GM12878 (cell line): Measurements from ENCODE around the gene USP10. TPM values are rescaled to one million over a fixed set of nuclear protein-coding genes. Genes with fewer than 3 reads are reported as not detected.

Experiments used
- ATAC-seq: fragments of 200-7000 bp; cut with Tn5 transposase; 3 replicates; pipeline ENCODE4 v1.9.1; 2020; ENCODE audit warnings: mild to moderate bottlenecking, moderate library complexity
- BruUV-seq: library from RNA; stranded (reverse); fragments of 400-500 nt; replicated peaks from 2 replicates; lab custom pipeline; 2021; lab: Mats Ljungman, UMichigan
- CTCF ChIA-PET: fragments of 300-600 bp; sonication (Branson Sonifier 250); formaldehyde crosslinking; extraction: SDS; loops from one replicate; lab custom pipeline; 2021; ENCODE audit warnings: inconsistent platforms; lab: Yijun Ruan, JAX
- POLR2A ChIA-PET: fragments of 350-600 bp; formaldehyde crosslinking; extraction: SDS; loops from one replicate; lab custom pipeline; 2021; ENCODE audit warnings: inconsistent platforms; lab: Charles Lee
- RAD21 ChIA-PET: fragments of 300-600 bp; sonication (Branson Sonifier 250); formaldehyde crosslinking; loops from one replicate; lab custom pipeline; 2023; ENCODE audit warnings: antibody characterized with exemption; ENCODE audit not compliant: unreplicated experiment; lab: Charles Lee
- SMC1A ChIA-PET: fragments of 300-600 bp; sonication (Branson Sonifier 250); formaldehyde crosslinking; loops from one replicate; lab custom pipeline; 2023; ENCODE audit not compliant: unreplicated experiment, uncharacterized antibody; lab: Charles Lee
- DNase-seq: peaks from one replicate; pipeline ENCODE4 v3.0.0-alpha.2; 2011; ENCODE audit warnings: low read depth, low spot score
- FAIRE-seq: peaks from 3 replicates; lab custom pipeline; 2011; peaks lifted over from hg19 to GRCh38; lab: Jason Lieb, UNC
- H2AFZ ChIP-seq: 2 replicates; pipeline ENCODE4 v1.6.0; 2011; ENCODE audit warnings: low read depth, low read length, control low read depth; ENCODE audit not compliant: control insufficient read depth
- H3K27ac ChIP-seq: 2 replicates; pipeline ENCODE4 v1.5.1; 2011; ENCODE audit warnings: control low read depth; ENCODE audit not compliant: control insufficient read depth, insufficient read depth
- H3K27me3 ChIP-seq, 2 experiments: replicated peaks in 1 of 2; 2 replicates each; pipeline versions ENCODE4 v1.6.0 to v1.6.1; 2011; ENCODE audit warnings: low read length in 1 of 2; ENCODE audit not compliant: control insufficient read depth in 2 of 2, insufficient read depth in 2 of 2
- H3K36me3 ChIP-seq, 2 experiments: 2 replicates each; pipeline ENCODE4 v1.5.1; 2011; ENCODE audit warnings: low read length in 1 of 2; ENCODE audit not compliant: control insufficient read depth in 2 of 2, insufficient read depth in 2 of 2
- H3K4me1 ChIP-seq: 2 replicates; pipeline ENCODE4 v1.6.1; 2011; ENCODE audit warnings: mild to moderate bottlenecking, low read length, moderate library complexity, mixed read lengths; ENCODE audit not compliant: control insufficient read depth, insufficient read depth
- H3K4me2 ChIP-seq: 2 replicates; pipeline ENCODE4 v1.6.0; 2011; ENCODE audit warnings: control low read depth; ENCODE audit not compliant: control insufficient read depth, insufficient read depth
- H3K4me3 ChIP-seq: fragments of 200-600 bp; sonication (generic); 2 replicates; pipeline ENCODE4 v1.5.1; 2016
- H3K79me2 ChIP-seq: 2 replicates; pipeline ENCODE4 v1.6.0; 2011; ENCODE audit warnings: low read length; ENCODE audit not compliant: control insufficient read depth, insufficient read depth
- H3K9ac ChIP-seq: 2 replicates; pipeline ENCODE4 v1.8.0; 2011; ENCODE audit warnings: low read length, control low read depth, mixed read lengths; ENCODE audit not compliant: control insufficient read depth, insufficient read depth
- H3K9me3 ChIP-seq: replicated peaks from 3 replicates; pipeline ENCODE4 v1.5.1; 2011; ENCODE audit warnings: mild to moderate bottlenecking, low read length; ENCODE audit not compliant: control insufficient read depth, insufficient read depth
- H4K20me1 ChIP-seq: 2 replicates; pipeline ENCODE4 v1.6.0; 2011; ENCODE audit not compliant: control insufficient read depth, insufficient read depth
- BCLAF1 ChIP-seq: fragments of 450-650 bp; IDR thresholded peaks from 2 replicates; pipeline ENCODE4 v1.6.1; 2017; ENCODE audit warnings: antibody characterized with exemption, mild to moderate bottlenecking, moderate library complexity
- BMI1 ChIP-seq: fragments of 450-650 bp; IDR thresholded peaks from 2 replicates; pipeline ENCODE4 v1.6.1; 2016; ENCODE audit warnings: mild to moderate bottlenecking, moderate library complexity, borderline replicate concordance
- CBX5 ChIP-seq: sonication (generic); IDR thresholded peaks from 2 replicates; pipeline ENCODE4 v1.6.1; 2016; ENCODE audit warnings: low read depth, moderate library complexity, mild to moderate bottlenecking, inconsistent platforms
- EGR1 ChIP-seq, 2 experiments: IDR thresholded peaks; 1 replicate in 1 of 2; 2 replicates in 1 of 2; pipeline ENCODE4 v1.6.1; 2011 to 2012; ENCODE audit warnings: low read depth in 2 of 2, low read length in 2 of 2, borderline replicate concordance in 1 of 2, mild to moderate bottlenecking in 1 of 2, moderate library complexity in 1 of 2
- GATAD2B ChIP-seq: fragments of 450-650 bp; conservative IDR thresholded peaks from 2 replicates; pipeline ENCODE4 v1.6.1; 2017; ENCODE audit warnings: low read depth, mild to moderate bottlenecking, moderate library complexity
- POLR2AphosphoS2 ChIP-seq: IDR thresholded peaks from 2 replicates; pipeline ENCODE4 v1.6.1; 2011; ENCODE audit warnings: low read depth, mild to moderate bottlenecking, low read length, improper control_type of control experiment, moderate library complexity
- RELA ChIP-seq: fragments of 450-650 bp; IDR thresholded peaks from 2 replicates; pipeline ENCODE4 v1.8.0; 2014; ENCODE audit warnings: borderline replicate concordance; ENCODE audit not compliant: partially characterized antibody
- SREBF1 ChIP-seq: IDR thresholded peaks from 2 replicates; pipeline ENCODE4 v1.6.1; 2012; ENCODE audit warnings: mild to moderate bottlenecking, low read length
- SREBF2 ChIP-seq: IDR thresholded peaks from 2 replicates; pipeline ENCODE4 v1.6.1; 2012; ENCODE audit warnings: mild to moderate bottlenecking, low read length
- ZNF622 ChIP-seq: fragments of 450-650 bp; IDR thresholded peaks from 2 replicates; pipeline ENCODE4 v1.6.1; 2017; ENCODE audit warnings: mild to moderate bottlenecking, inconsistent platforms
- WGBS: methylation state at CpG from one replicate; pipeline ENCODE4 v1.1.6; 2016; ENCODE audit warnings: low lambda C conversion rate; ENCODE audit not compliant: insufficient replicate concordance, insufficient coverage; ENCODE audit errors: missing lambda C conversion rate; 5-methylcytosine and 5-hydroxymethylcytosine counted together
- in situ Hi-C: fragments of 300-500 bp; cut with MboI; formaldehyde crosslinking; loops from 9 replicates; pipeline ENCODE4 v1.14.3; 2018; ENCODE audit warnings: mixed read lengths
- intact Hi-C: fragments of 100-400 bp; cut with micrococcal nuclease; formaldehyde crosslinking; loops from one replicate; pipeline ENCODE4 v1.14.2; 2022; ENCODE audit not compliant: unreplicated experiment
- polyA plus RNA-seq, 11 experiments: library from polyadenylated mRNA; depleted of rRNA in 4 of 11; unstranded in 6 of 11; stranded (reverse) in 5 of 11; fragments of >200 nt; fragmentation: Nextera tagmentation in 4 of 11; fragmentation: Illumina TruSeq in 1 of 11; extraction: Ambion mirVana in 4 of 11; extraction: Trizol in 1 of 11; gene quantifications; 1 replicate in 1 of 11; 2 replicates in 10 of 11; pipeline versions ENCODE4 v1.2.1 to v1.2.3, GENCODE V29; 2011 to 2016; ENCODE audit warnings: inconsistent platforms in 2 of 11, missing spikeins in 2 of 11, low read depth in 1 of 11
- total RNA-seq, 4 experiments: library from RNA; depleted of rRNA in 3 of 4; stranded (reverse); fragments of >200 nt in 3 of 4; fragmentation: Illumina TruSeq in 1 of 4; extraction: Trizol in 1 of 4; gene quantifications; 2 replicates each; pipeline versions ENCODE4 v1.2.1 to v1.2.3, GENCODE V29; 2013 to 2021
- TF ChIP-seq, protein P1 (sequence below): fragments of 150-350 bp; IDR thresholded peaks from 2 replicates; pipeline ENCODE4 v1.6.1; 2014; ENCODE audit warnings: mild to moderate bottlenecking, low read depth, low read length
- TF ChIP-seq, protein P2 (sequence below): IDR thresholded peaks from 2 replicates; pipeline ENCODE4 v1.6.1; 2012; ENCODE audit warnings: low read depth, low read length, improper control_type of control experiment
- TF ChIP-seq, protein P3 (sequence below): fragments of 450-650 bp; formaldehyde crosslinking; IDR thresholded peaks from 2 replicates; pipeline ENCODE4 v1.4.0; 2020; ENCODE audit warnings: mild to moderate bottlenecking, moderate library complexity
- TF ChIP-seq, protein P4 (sequence below): fragments of 450-650 bp; IDR thresholded peaks from 2 replicates; pipeline ENCODE4 v1.6.1; 2017; ENCODE audit warnings: borderline replicate concordance

Gene USP10
- total and polyA plus RNA-seq, 10 of the 15 experiments (the other 5 are each of a cell fraction or from before 2014, with no cell fraction given) = 46.1 to 160 (median 105) TPM

DNA sequence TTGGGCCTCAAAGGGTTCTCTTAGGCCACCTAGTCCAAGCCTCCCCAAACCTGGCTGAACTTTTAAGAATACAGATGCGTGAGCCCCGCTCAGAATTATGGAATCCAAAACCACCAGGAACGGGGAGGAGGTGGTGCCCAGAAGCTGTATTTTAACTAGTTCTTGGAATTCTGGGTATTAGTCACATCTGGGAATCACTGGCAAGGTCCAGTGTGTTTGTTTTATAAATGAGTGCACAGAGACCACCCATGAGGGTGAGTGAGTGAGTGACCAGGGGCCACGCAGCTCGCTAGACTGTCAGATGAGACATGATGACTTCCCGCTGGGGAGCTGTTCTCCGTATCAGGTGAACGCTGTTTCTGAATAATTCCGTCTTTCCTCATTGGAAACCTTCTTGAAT lies 37.3 kb upstream of the USP10 start:
- Histone ChIP-seq H3K4me1 (peaks cover 22% of the 10 kb centered on the region), H3K4me3 (no peak overlapping the region), H3K27ac (no peak overlapping the region), H3K4me2 (no peak overlapping the region), H3K9me3 (no peaks in the 10 kb centered on the region), H3K79me2 (no peaks in the 10 kb centered on the region; the same call in 1 of the 2 replicates), H3K27me3 (no peaks in the 10 kb centered on the region), H2AFZ (no peak overlapping the region), H4K20me1 (no peaks in the 10 kb centered on the region), H3K36me3 (peaks cover 23 to 39% of the 10 kb centered on the region in 2 experiments), H3K9ac (no peak overlapping the region)
- DNase-seq (no peak), FAIRE-seq (no peak), ATAC-seq (no peak)
- in situ Hi-C loops = no loop called here
- RAD21 ChIA-PET = interaction anchor here (1.1 to 2.6 kb wide), 4 partner anchors 10 to 385 kb away, joined by 3 to 7 read pairs (median 6); no protein-coding TSS in a partner anchor
- SMC1A ChIA-PET = interaction anchor here (0.7 to 3.5 kb wide), 10 partner anchors 9 to 307 kb away, joined by 3 to 32 read pairs (median 6); no protein-coding TSS in a partner anchor
- intact Hi-C loops = loop anchor here (2.0 kb wide), 1 partner anchor 40 kb away; no protein-coding TSS in a partner anchor
- TSS peak; percentile 9 for BruUV-seq
- CTCF ChIA-PET = interaction anchor here (0.6 to 5.2 kb wide), 10 partner anchors 8 to 386 kb away, joined by 3 to 50 read pairs (median 6); no protein-coding TSS in a partner anchor
- 97% methylated on average over 9 of the region's 9 CpGs for WGBS
- POLR2A ChIA-PET = interaction anchor here (1.4 kb wide), 1 partner anchor 39 kb away, joined by 3 read pairs; no protein-coding TSS in a partner anchor
- TF ChIP-seq ZNF622 (no peak), BCLAF1 (no peak), BMI1 (no peak), EGR1 (IDR thresholded peaks at IDR 0.05; ENCODE audit: borderline replicate concordance in 1 of 2, low read depth in 2 of 2, low read length in 2 of 2) (no peak), CBX5 (no peak), SREBF2 (no peak), SREBF1 (no peak), GATAD2B (no peak), POLR2AphosphoS2 (no peak), RELA (no peak)
- TF ChIP-seq, protein P1, sequence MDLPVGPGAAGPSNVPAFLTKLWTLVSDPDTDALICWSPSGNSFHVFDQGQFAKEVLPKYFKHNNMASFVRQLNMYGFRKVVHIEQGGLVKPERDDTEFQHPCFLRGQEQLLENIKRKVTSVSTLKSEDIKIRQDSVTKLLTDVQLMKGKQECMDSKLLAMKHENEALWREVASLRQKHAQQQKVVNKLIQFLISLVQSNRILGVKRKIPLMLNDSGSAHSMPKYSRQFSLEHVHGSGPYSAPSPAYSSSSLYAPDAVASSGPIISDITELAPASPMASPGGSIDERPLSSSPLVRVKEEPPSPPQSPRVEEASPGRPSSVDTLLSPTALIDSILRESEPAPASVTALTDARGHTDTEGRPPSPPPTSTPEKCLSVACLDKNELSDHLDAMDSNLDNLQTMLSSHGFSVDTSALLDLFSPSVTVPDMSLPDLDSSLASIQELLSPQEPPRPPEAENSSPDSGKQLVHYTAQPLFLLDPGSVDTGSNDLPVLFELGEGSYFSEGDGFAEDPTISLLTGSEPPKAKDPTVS = no peak
- TF ChIP-seq, protein P2, sequence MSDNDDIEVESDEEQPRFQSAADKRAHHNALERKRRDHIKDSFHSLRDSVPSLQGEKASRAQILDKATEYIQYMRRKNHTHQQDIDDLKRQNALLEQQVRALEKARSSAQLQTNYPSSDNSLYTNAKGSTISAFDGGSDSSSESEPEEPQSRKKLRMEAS = no peak
- TF ChIP-seq, protein P3, sequence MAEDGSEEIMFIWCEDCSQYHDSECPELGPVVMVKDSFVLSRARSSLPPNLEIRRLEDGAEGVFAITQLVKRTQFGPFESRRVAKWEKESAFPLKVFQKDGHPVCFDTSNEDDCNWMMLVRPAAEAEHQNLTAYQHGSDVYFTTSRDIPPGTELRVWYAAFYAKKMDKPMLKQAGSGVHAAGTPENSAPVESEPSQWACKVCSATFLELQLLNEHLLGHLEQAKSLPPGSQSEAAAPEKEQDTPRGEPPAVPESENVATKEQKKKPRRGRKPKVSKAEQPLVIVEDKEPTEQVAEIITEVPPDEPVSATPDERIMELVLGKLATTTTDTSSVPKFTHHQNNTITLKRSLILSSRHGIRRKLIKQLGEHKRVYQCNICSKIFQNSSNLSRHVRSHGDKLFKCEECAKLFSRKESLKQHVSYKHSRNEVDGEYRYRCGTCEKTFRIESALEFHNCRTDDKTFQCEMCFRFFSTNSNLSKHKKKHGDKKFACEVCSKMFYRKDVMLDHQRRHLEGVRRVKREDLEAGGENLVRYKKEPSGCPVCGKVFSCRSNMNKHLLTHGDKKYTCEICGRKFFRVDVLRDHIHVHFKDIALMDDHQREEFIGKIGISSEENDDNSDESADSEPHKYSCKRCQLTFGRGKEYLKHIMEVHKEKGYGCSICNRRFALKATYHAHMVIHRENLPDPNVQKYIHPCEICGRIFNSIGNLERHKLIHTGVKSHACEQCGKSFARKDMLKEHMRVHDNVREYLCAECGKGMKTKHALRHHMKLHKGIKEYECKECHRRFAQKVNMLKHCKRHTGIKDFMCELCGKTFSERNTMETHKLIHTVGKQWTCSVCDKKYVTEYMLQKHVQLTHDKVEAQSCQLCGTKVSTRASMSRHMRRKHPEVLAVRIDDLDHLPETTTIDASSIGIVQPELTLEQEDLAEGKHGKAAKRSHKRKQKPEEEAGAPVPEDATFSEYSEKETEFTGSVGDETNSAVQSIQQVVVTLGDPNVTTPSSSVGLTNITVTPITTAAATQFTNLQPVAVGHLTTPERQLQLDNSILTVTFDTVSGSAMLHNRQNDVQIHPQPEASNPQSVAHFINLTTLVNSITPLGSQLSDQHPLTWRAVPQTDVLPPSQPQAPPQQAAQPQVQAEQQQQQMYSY (CRISPR knock-in tag) = no peak
- TF ChIP-seq, protein P4, sequence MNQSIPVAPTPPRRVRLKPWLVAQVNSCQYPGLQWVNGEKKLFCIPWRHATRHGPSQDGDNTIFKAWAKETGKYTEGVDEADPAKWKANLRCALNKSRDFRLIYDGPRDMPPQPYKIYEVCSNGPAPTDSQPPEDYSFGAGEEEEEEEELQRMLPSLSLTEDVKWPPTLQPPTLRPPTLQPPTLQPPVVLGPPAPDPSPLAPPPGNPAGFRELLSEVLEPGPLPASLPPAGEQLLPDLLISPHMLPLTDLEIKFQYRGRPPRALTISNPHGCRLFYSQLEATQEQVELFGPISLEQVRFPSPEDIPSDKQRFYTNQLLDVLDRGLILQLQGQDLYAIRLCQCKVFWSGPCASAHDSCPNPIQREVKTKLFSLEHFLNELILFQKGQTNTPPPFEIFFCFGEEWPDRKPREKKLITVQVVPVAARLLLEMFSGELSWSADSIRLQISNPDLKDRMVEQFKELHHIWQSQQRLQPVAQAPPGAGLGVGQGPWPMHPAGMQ = no peak
